ENCODE results near the gene SNCA.

DNA sequence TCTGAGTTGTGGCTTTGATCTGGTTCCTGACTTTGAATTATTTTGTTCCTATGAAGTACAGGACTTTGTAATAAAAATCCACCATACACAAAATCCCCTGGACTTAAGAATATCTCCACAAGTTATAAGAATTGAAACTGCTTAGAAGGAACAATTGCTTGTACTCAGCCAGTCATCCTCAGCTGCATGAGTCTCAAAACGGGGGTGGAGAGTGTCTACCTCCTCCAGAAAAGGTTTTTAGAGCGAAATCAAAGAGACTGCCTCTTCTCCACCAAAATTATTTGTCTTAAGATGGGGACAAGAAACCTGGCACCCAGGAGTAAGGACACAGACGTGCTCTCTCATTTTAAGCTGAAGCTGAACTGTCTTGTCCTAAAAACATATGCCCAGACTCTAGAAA lies 74.7 kb downstream of the SNCA start:
- TF ChIP-seq, protein P1, sequence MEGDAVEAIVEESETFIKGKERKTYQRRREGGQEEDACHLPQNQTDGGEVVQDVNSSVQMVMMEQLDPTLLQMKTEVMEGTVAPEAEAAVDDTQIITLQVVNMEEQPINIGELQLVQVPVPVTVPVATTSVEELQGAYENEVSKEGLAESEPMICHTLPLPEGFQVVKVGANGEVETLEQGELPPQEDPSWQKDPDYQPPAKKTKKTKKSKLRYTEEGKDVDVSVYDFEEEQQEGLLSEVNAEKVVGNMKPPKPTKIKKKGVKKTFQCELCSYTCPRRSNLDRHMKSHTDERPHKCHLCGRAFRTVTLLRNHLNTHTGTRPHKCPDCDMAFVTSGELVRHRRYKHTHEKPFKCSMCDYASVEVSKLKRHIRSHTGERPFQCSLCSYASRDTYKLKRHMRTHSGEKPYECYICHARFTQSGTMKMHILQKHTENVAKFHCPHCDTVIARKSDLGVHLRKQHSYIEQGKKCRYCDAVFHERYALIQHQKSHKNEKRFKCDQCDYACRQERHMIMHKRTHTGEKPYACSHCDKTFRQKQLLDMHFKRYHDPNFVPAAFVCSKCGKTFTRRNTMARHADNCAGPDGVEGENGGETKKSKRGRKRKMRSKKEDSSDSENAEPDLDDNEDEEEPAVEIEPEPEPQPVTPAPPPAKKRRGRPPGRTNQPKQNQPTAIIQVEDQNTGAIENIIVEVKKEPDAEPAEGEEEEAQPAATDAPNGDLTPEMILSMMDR (IDR thresholded peaks at IDR 0.05): no peak
- TF ChIP-seq POLR2A (IDR thresholded peaks at IDR 0.05) (no peak), EP300 (IDR thresholded peaks at IDR 0.05) (no peak), POLR2AphosphoS5 (IDR thresholded peaks at IDR 0.05) (no peak)
